Endodermal cell (in vitro differentiated cells): ENCODE data around the gene LIMS2. TPM values are rescaled to one million over a fixed set of nuclear protein-coding genes. Genes with fewer than 3 reads are reported as not detected.

Experiments used
- DNase-seq: peaks from one replicate; pipeline ENCODE4 v3.0.0-alpha.2; 2017
- H3K27ac ChIP-seq: 2 replicates; pipeline ENCODE4 v1.5.1; 2013; ENCODE audit warnings: mild to moderate bottlenecking, low read depth, low read length, moderate library complexity
- H3K27me3 ChIP-seq: 2 replicates; pipeline ENCODE4 v1.6.1; 2013; ENCODE audit warnings: mild to moderate bottlenecking, low read length, moderate library complexity; ENCODE audit not compliant: insufficient read depth, control insufficient read depth, poor library complexity, severe bottlenecking
- H3K36me3 ChIP-seq: 2 replicates; pipeline ENCODE4 v1.7.0; 2013; ENCODE audit warnings: mild to moderate bottlenecking, low read length, moderate library complexity; ENCODE audit not compliant: control insufficient read depth, insufficient read depth
- H3K4me1 ChIP-seq: one replicate; pipeline ENCODE4 v1.7.0; 2013; ENCODE audit warnings: low read length; ENCODE audit not compliant: control insufficient read depth, insufficient read depth
- H3K4me3 ChIP-seq: 2 replicates; pipeline ENCODE4 v1.5.1; 2013; ENCODE audit warnings: mild to moderate bottlenecking, low read length, moderate library complexity
- H3K9ac ChIP-seq: 2 replicates; pipeline ENCODE4 v1.6.1; 2013; ENCODE audit warnings: mild to moderate bottlenecking, low read length, moderate library complexity; ENCODE audit not compliant: poor library complexity, severe bottlenecking; ENCODE audit errors: extremely low read depth
- H3K9me3 ChIP-seq: 2 replicates; pipeline ENCODE4 v1.6.1; 2013; ENCODE audit warnings: mild to moderate bottlenecking, low read length, moderate library complexity; ENCODE audit not compliant: control insufficient read depth
- H3K27ac Mint-ChIP-seq: 2 replicates; pipeline ENCODE4 v1.8.0; 2020; ENCODE audit warnings: mixed read lengths
- H3K27me3 Mint-ChIP-seq: 2 replicates; pipeline ENCODE4 v1.8.0; 2021; ENCODE audit warnings: mild to moderate bottlenecking, mixed read lengths; ENCODE audit not compliant: insufficient read depth
- H3K36me3 Mint-ChIP-seq: 2 replicates; pipeline ENCODE4 v1.8.0; 2020; ENCODE audit warnings: low read depth, mixed read lengths
- H3K4me1 Mint-ChIP-seq: 2 replicates; pipeline ENCODE4 v1.8.0; 2020; ENCODE audit warnings: mixed read lengths
- H3K4me3 Mint-ChIP-seq: 2 replicates; pipeline ENCODE4 v1.8.0; 2020; ENCODE audit warnings: mild to moderate bottlenecking, moderate library complexity, mixed read lengths
- H3K9me3 Mint-ChIP-seq: 2 replicates; pipeline ENCODE4 v1.8.0; 2020; ENCODE audit warnings: mild to moderate bottlenecking, mixed read lengths
- CTCF ChIP-seq: fragments of 200-600 bp; sonication (generic); conservative IDR thresholded peaks from 2 replicates; pipeline ENCODE4 v1.5.0; 2021; ENCODE audit warnings: antibody characterized with exemption, mild to moderate bottlenecking
- WGBS, 2 experiments: methylation state at CpG; one replicate each; pipeline versions ENCODE4 v1.1.5 to v1.1.7; 2013; ENCODE audit warnings: missing lambda C conversion rate in 2 of 2, mixed read lengths in 1 of 2; ENCODE audit not compliant: insufficient coverage in 1 of 2, insufficient read length in 1 of 2; 5-methylcytosine and 5-hydroxymethylcytosine counted together
- total RNA-seq, 2 donors: library from RNA; stranded (reverse); fragmentation: NEBNext Ultra II Directional in 1 of 2; extraction: Animal tissue kit (Norgen Biotek cat#: 25700) in 1 of 2; gene quantifications; 2 replicates in 1 of 2; 3 replicates in 1 of 2; pipeline ENCODE4 v1.2.1, GENCODE V29; 2021

The LIMS2 gene
- total RNA-seq, 2 donors from 2014 or later, result 3.9 to 9.8 TPM

- Histone ChIP-seq H3K9me3 (no peaks in the 10 kb centered on the region), H3K36me3 (no peaks in the 10 kb centered on the region), H3K27me3 (no peaks in the 10 kb centered on the region), H3K27ac (peak overlapping the region; percentile 60), H3K4me1 (no peaks in the 10 kb centered on the region), H3K9ac (no peak overlapping the region), H3K4me3 (no peak overlapping the region)
- H3K36me3 Mint-ChIP-seq, result no peaks in the 10 kb centered on the region
- H3K4me1 Mint-ChIP-seq, result no peaks in the 10 kb centered on the region
- TF ChIP-seq CTCF, result peak; percentile 31
- H3K27ac Mint-ChIP-seq, result peak overlapping the region; percentile 61
- no peaks in the 10 kb centered on the region for H3K27me3 Mint-ChIP-seq
- no peaks in the 10 kb centered on the region for H3K9me3 Mint-ChIP-seq
- no peak overlapping the region for H3K4me3 Mint-ChIP-seq
- no peak for DNase-seq
- 85 to 87% methylated on average over 14 to 19 of the region's 19 CpGs for WGBS, 2 experiments
These were observed 31.0 kb downstream of the LIMS2 start for GRCh38 chr2:127644066-127645025.

GRCh38 chr2:127643439-127644065, 31.8 kb downstream of the LIMS2 start:
- no peak for TF ChIP-seq CTCF
- H3K36me3 ChIP-seq, result no peaks in the 10 kb centered on the region
- H3K9me3 Mint-ChIP-seq, result no peaks in the 10 kb centered on the region
- H3K27ac ChIP-seq, result peak overlapping the region; percentile 60
- DNase-seq, result no peak
- no peaks in the 10 kb centered on the region for H3K27me3 Mint-ChIP-seq
- WGBS, 2 experiments, result 88 to 92% methylated on average over 8 to 15 of the region's 15 CpGs
- no peaks in the 10 kb centered on the region for H3K4me1 ChIP-seq
- no peaks in the 10 kb centered on the region for H3K27me3 ChIP-seq
- H3K4me1 Mint-ChIP-seq, result no peaks in the 10 kb centered on the region
- no peaks in the 10 kb centered on the region for H3K9me3 ChIP-seq
- no peaks in the 10 kb centered on the region for H3K36me3 Mint-ChIP-seq
- no peak overlapping the region for H3K4me3 Mint-ChIP-seq
- no peak overlapping the region for H3K9ac ChIP-seq
- H3K27ac Mint-ChIP-seq, result peak overlapping the region; percentile 61
- no peak overlapping the region for H3K4me3 ChIP-seq

GRCh38 chr2:127642706-127643438, 32.5 kb downstream of the LIMS2 start:
- H3K4me1 ChIP-seq, result peaks cover 6% of the 10 kb centered on the region
- 86 to 92% methylated on average over 7 to 17 of the region's 17 CpGs for WGBS, 2 experiments
- no peak for DNase-seq
- no peaks in the 10 kb centered on the region for H3K27me3 ChIP-seq
- Mint-ChIP-seq H3K27me3 (no peaks in the 10 kb centered on the region), H3K4me3 (no peak overlapping the region), H3K36me3 (no peaks in the 10 kb centered on the region), H3K9me3 (no peaks in the 10 kb centered on the region), H3K27ac (no peak overlapping the region), H3K4me1 (peaks cover 4% of the 10 kb centered on the region)
- no peak for TF ChIP-seq CTCF
- H3K9me3 ChIP-seq, result no peaks in the 10 kb centered on the region
- no peaks in the 10 kb centered on the region for H3K36me3 ChIP-seq
- H3K4me3 ChIP-seq, result no peak overlapping the region
- H3K27ac ChIP-seq, result peak overlapping the region; percentile 60
- H3K9ac ChIP-seq, result no peak overlapping the region
